Thyroid gland (tissue), 4 donors: ENCODE results near the gene GALM.

Experiments used
- POLR2A ChIP-seq, 2 donors: fragments of 450-650 bp; IDR thresholded peaks; one replicate each; pipeline ENCODE4 v1.6.1; 2017; ENCODE audit warnings: antibody characterized with exemption in 2 of 2, mild to moderate bottlenecking in 2 of 2, moderate library complexity in 1 of 2
- TF ChIP-seq, protein P1 (sequence below), 6 experiments: fragments of 200-600 bp in 3 of 6; fragments of 450-650 bp in 3 of 6; sonication (generic) in 3 of 6; IDR thresholded peaks; one replicate each; pipeline ENCODE4 v1.5.1; 2016 to 2019; ENCODE audit warnings: antibody characterized with exemption in 6 of 6, mild to moderate bottlenecking in 2 of 6, inconsistent platforms in 1 of 6, moderate library complexity in 1 of 6

DNA sequence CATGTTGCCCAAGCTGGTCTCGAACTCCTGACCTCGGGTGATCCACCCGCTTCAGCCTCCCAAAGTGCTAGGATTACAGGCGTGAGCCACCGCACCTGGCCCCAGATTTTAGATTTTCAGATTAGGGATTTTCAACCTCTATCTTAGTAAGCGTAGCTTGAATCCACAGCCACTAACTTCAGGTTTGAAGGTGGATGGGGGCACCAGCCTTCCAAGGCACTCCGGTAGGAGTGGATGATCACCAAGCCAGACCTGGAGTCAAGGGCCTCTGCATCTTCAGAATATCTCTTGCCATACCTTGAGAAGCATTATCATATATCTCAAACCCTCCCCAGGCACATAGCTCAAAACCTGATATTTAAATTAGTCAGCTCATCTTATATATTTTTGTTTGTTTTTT, 17.9 kb downstream of the GALM start:
- TF ChIP-seq, protein P1, sequence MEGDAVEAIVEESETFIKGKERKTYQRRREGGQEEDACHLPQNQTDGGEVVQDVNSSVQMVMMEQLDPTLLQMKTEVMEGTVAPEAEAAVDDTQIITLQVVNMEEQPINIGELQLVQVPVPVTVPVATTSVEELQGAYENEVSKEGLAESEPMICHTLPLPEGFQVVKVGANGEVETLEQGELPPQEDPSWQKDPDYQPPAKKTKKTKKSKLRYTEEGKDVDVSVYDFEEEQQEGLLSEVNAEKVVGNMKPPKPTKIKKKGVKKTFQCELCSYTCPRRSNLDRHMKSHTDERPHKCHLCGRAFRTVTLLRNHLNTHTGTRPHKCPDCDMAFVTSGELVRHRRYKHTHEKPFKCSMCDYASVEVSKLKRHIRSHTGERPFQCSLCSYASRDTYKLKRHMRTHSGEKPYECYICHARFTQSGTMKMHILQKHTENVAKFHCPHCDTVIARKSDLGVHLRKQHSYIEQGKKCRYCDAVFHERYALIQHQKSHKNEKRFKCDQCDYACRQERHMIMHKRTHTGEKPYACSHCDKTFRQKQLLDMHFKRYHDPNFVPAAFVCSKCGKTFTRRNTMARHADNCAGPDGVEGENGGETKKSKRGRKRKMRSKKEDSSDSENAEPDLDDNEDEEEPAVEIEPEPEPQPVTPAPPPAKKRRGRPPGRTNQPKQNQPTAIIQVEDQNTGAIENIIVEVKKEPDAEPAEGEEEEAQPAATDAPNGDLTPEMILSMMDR (IDR thresholded peaks at IDR 0.05) = no peak
- TF ChIP-seq POLR2A (IDR thresholded peaks at IDR 0.05) = no peak
